Loucy (cell line): Measurements from ENCODE around the gene GEMIN5.
"Not testable (repeated sequence)": the region's sequence is repeated elsewhere in the genome, so short reads cannot be mapped to it uniquely, and the experiment has no call there.

Experiments
- H2AFZ ChIP-seq: fragments of 200-600 bp; sonication (generic); 2 replicates; pipeline ENCODE4 v1.6.0; 2016; ENCODE audit warnings: antibody characterized with exemption, mild to moderate bottlenecking, low read length, moderate library complexity
- H3F3A ChIP-seq: fragments of 200-600 bp; 2 replicates; pipeline ENCODE4 v1.6.0; 2016; ENCODE audit warnings: antibody characterized with exemption, low read depth, mild to moderate bottlenecking
- H3K27me3 ChIP-seq: fragments of 200-600 bp; sonication (generic); 2 replicates; pipeline ENCODE4 v1.6.1; 2014; ENCODE audit warnings: low read length, mild to moderate bottlenecking; ENCODE audit not compliant: insufficient read depth, poor library complexity, severe bottlenecking
- H3K36me3 ChIP-seq: fragments of 200-600 bp; sonication (generic); 2 replicates; pipeline ENCODE4 v1.6.1; 2016; ENCODE audit warnings: low read length; ENCODE audit not compliant: insufficient read depth
- H3K4me1 ChIP-seq: fragments of 200-600 bp; sonication (generic); 2 replicates; pipeline ENCODE4 v1.5.1; 2014; ENCODE audit warnings: low read length, mild to moderate bottlenecking; ENCODE audit not compliant: insufficient read depth, poor library complexity, severe bottlenecking
- H3K4me2 ChIP-seq: fragments of 200-600 bp; sonication (generic); 2 replicates; pipeline ENCODE4 v1.6.0; 2014; ENCODE audit warnings: antibody characterized with exemption, low read length, low read depth, mild to moderate bottlenecking; ENCODE audit not compliant: poor library complexity, severe bottlenecking
- H3K4me3 ChIP-seq: fragments of 200-600 bp; sonication (generic); 2 replicates; pipeline ENCODE4 v1.5.1; 2014; ENCODE audit warnings: low read length, mild to moderate bottlenecking, mixed read lengths; ENCODE audit not compliant: poor library complexity, severe bottlenecking
- H3K79me2 ChIP-seq: fragments of 200-600 bp; sonication (generic); 2 replicates; pipeline ENCODE4 v1.6.1; 2014; ENCODE audit warnings: low read length; ENCODE audit not compliant: insufficient read depth
- H3K9ac ChIP-seq: fragments of 200-600 bp; sonication (generic); 2 replicates; pipeline ENCODE4 v1.6.0; 2014; ENCODE audit warnings: mild to moderate bottlenecking, low read depth, low read length, moderate library complexity; ENCODE audit not compliant: poor library complexity, severe bottlenecking
- H3K9me2 ChIP-seq: fragments of 200-600 bp; sonication (generic); replicated peaks from 2 replicates; pipeline ENCODE4 v1.6.1; 2016; ENCODE audit warnings: low read depth, low read length, mixed read lengths
- H3K9me3 ChIP-seq: fragments of 200-600 bp; sonication (generic); 2 replicates; pipeline ENCODE4 v1.6.1; 2014; ENCODE audit warnings: mild to moderate bottlenecking, antibody characterized with exemption, low read length, low read depth; ENCODE audit not compliant: insufficient read depth
- H4K20me1 ChIP-seq: fragments of 200-600 bp; sonication (generic); 2 replicates; pipeline ENCODE4 v1.6.0; 2014; ENCODE audit warnings: antibody characterized with exemption, low read length, mild to moderate bottlenecking; ENCODE audit not compliant: insufficient read depth, poor library complexity, severe bottlenecking
- EZH2phosphoT487 ChIP-seq: fragments of 200-600 bp; IDR thresholded peaks from 2 replicates; pipeline ENCODE4 v1.6.1; 2018; ENCODE audit warnings: antibody characterized with exemption, mild to moderate bottlenecking, moderate library complexity, borderline replicate concordance
- TF ChIP-seq, protein P1 (sequence below): fragments of 200-600 bp; sonication (generic); conservative IDR thresholded peaks from 2 replicates; pipeline ENCODE4 v1.5.1; 2014; ENCODE audit warnings: mild to moderate bottlenecking, antibody characterized with exemption, low read length

GEMIN5 gene

DNA sequence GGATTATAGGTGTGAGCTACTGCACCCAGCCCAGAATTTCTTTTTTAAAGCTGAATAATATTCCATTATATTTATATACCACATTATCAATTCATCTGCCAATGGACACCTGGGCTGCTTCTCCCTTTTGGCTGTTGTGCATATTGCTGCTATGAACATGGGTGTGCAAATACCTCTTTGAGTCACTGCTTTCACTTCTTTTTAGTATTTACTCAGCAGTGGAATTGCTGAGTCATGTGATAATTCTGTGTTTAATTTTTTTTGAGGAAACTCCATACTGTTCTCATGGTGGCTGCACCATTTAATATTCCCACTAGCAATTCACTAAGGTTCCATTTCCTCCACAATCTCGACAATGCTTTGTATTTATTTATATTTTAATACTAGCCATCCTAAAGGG, 39.4 kb upstream of the GEMIN5 start:
- no peaks in the 10 kb centered on the region for H3K36me3 ChIP-seq
- no peaks in the 10 kb centered on the region for H3K27me3 ChIP-seq
- H3K4me3 ChIP-seq = no peak overlapping the region
- H3K9ac ChIP-seq = no peak overlapping the region
- TF ChIP-seq, protein P1, sequence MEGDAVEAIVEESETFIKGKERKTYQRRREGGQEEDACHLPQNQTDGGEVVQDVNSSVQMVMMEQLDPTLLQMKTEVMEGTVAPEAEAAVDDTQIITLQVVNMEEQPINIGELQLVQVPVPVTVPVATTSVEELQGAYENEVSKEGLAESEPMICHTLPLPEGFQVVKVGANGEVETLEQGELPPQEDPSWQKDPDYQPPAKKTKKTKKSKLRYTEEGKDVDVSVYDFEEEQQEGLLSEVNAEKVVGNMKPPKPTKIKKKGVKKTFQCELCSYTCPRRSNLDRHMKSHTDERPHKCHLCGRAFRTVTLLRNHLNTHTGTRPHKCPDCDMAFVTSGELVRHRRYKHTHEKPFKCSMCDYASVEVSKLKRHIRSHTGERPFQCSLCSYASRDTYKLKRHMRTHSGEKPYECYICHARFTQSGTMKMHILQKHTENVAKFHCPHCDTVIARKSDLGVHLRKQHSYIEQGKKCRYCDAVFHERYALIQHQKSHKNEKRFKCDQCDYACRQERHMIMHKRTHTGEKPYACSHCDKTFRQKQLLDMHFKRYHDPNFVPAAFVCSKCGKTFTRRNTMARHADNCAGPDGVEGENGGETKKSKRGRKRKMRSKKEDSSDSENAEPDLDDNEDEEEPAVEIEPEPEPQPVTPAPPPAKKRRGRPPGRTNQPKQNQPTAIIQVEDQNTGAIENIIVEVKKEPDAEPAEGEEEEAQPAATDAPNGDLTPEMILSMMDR = no peak
- TF ChIP-seq EZH2phosphoT487 = no peak
- no peaks in the 10 kb centered on the region for H3F3A ChIP-seq
- H3K9me2 ChIP-seq = no peaks in the 10 kb centered on the region
- no peaks in the 10 kb centered on the region for H3K79me2 ChIP-seq
- no peak overlapping the region for H3K4me2 ChIP-seq
- no peaks in the 10 kb centered on the region for H4K20me1 ChIP-seq
- no peak overlapping the region for H2AFZ ChIP-seq
- H3K4me1 ChIP-seq = no peaks in the 10 kb centered on the region
- H3K9me3 ChIP-seq = no peaks in the 10 kb centered on the region

DNA sequence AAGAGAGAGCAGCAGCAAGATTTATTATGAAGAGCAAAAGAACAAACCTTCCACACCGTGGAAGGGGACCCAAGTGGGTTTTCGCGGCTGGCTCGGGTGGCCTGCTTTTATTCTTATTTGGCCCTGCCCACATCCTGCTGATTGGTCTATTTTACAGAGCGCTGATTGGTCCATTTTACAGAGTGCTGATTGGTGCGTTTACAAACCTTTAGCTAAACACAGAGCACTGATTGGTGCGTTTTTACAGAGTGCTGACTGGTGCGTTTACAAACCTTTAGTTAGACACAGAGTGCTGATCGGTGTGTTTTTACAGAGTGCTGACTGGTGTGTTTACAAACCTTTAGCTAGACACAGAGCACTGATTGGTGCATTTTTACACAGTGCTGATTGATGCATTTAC, 38.1 kb upstream of the GEMIN5 start:
- H3K79me2 ChIP-seq, H3K9me3 ChIP-seq, H4K20me1 ChIP-seq, H3K9me2 ChIP-seq, H2AFZ ChIP-seq, H3K27me3 ChIP-seq, H3K4me2 ChIP-seq, H3K4me3 ChIP-seq, H3K36me3 ChIP-seq, H3K9ac ChIP-seq, H3F3A ChIP-seq, H3K4me1 ChIP-seq: not testable (repeated sequence)

DNA sequence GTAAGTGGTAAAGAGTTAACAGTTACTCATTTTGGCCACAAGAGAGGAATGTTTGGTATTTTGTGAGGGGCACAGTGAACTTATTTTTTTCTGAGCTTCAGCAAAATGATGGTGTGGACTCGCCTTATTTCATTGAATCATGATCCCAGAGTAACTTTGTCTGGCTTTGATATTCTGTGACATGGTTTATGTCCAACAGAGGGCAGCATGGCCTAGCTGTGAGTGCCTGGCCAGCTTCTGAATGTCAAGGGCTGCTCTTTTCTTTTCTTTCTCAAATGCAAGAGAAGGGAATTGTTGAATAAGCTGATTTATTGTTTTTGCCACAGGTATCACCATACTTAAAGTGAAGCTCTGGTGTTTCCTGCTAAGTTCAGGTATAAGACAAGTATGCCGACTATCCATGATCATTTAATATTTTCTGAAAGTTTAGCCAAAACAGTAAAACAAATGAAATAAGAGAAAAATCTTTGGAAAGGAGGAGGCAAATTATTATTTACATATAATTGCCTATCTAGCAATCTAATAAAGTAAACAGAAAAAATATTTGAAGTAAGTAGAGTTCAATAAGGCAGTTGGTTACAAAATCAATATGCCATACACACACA, 34.6 kb upstream of the GEMIN5 start:
- no peaks in the 10 kb centered on the region for H3K27me3 ChIP-seq
- no peaks in the 10 kb centered on the region for H3F3A ChIP-seq
- no peaks in the 10 kb centered on the region for H3K4me1 ChIP-seq
- peaks cover 6% of the 10 kb centered on the region; the same call in 1 of the 2 replicates for H3K36me3 ChIP-seq
- H3K4me3 ChIP-seq = no peak overlapping the region
- no peaks in the 10 kb centered on the region for H4K20me1 ChIP-seq
- H2AFZ ChIP-seq = no peak overlapping the region
- TF ChIP-seq, protein P1 = peak; percentile 64
- TF ChIP-seq EZH2phosphoT487 = no peak
- no peak overlapping the region for H3K4me2 ChIP-seq
- no peak overlapping the region for H3K9ac ChIP-seq
- no peaks in the 10 kb centered on the region for H3K79me2 ChIP-seq
- H3K9me3 ChIP-seq = no peaks in the 10 kb centered on the region
- H3K9me2 ChIP-seq = no peaks in the 10 kb centered on the region

DNA sequence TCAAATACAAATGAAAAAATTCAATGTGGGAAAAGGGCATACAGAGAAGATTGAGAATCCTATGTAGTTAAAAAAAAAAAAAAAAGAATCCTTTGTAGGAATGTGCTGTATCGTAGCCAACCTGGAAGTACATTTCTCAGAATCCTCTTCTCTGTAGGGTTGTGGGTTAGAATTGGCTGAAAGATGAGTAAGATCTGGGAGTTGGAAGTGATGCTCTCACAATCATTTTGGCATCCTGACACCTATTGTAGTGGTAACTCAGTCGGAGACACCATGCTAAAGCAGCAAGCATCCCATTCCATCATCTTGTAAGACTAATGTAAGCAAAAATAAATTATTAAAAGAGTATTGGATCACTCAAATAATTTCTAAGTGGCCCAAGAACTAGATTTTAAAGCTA, 33.5 kb upstream of the GEMIN5 start:
- Histone ChIP-seq H3K27me3 (no peaks in the 10 kb centered on the region), H2AFZ (no peak overlapping the region), H4K20me1 (no peaks in the 10 kb centered on the region), H3K4me1 (no peaks in the 10 kb centered on the region), H3K9me3 (no peaks in the 10 kb centered on the region), H3K9ac (no peak overlapping the region), H3K4me2 (no peak overlapping the region), H3K79me2 (no peaks in the 10 kb centered on the region), H3K9me2 (no peaks in the 10 kb centered on the region), H3K36me3 (peaks cover 15% of the 10 kb centered on the region; the same call in 1 of the 2 replicates), H3F3A (no peaks in the 10 kb centered on the region), H3K4me3 (no peak overlapping the region)
- TF ChIP-seq, protein P1 = no peak
- no peak for TF ChIP-seq EZH2phosphoT487
